GM12875 (cell line): ENCODE measurements around the gene NEMP1.
"Not testable (repeated sequence)": the region's sequence is repeated elsewhere in the genome, so short reads cannot be mapped to it uniquely, and the experiment has no call there.

ENCODE experiments used
- H3K4me3 ChIP-seq: one replicate; pipeline ENCODE4 v1.5.1; 2011; ENCODE audit warnings: low read depth, low read length, control low read depth
- CTCF ChIP-seq: IDR thresholded peaks from 2 replicates; pipeline ENCODE4 v1.5.1; 2011; ENCODE audit warnings: low read depth, mild to moderate bottlenecking, control low read depth, inconsistent platforms, low read length, moderate library complexity, borderline replicate concordance; ENCODE audit not compliant: insufficient read depth

The NEMP1 gene

DNA sequence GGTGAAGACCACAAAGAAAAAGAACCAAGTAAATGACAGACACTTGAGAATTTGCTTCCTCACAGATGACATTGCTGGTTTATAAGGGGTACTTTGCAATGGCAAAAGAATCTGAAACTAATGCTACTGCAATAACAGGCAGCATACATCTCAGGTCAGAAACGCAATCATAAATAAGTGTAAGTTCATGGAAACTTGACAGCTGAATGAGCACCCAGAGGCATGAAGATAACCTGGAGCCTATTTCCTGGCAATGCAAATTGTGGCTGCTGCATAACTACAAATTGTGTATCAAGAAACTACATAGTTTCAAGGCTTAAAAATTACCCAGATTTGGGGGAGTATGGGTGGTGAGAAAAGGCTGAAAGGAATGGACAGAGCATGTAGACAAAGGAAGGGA lies 20.1 kb downstream of the NEMP1 start:
- no peak for TF ChIP-seq CTCF
- H3K4me3 ChIP-seq: no peak overlapping the region

- no peak overlapping the region for H3K4me3 ChIP-seq
- no peak for TF ChIP-seq CTCF
Observed at GRCh38 chr12:57057067-57057751, 21.4 kb downstream of the NEMP1 start.

DNA sequence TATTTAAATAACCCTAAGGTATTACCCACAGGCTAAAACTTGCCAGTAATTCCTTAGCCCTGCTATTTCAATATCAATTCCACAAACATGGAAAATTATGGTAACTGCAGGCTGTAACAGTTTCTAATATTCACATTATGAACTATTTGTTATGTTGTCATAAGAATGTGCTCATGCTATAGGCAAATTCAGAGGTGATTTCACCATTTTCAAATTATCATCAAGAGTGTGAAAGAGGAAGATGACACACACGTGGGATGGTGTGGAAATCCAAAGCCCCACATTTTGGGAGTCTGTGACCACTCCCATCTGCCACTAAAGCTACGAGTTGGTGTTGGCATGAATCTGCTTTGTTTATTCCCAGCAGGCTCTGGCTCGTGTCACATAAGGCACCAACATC lies 22.8 kb downstream of the NEMP1 start:
- TF ChIP-seq CTCF: no peak
- H3K4me3 ChIP-seq: no peak overlapping the region

- H3K4me3 ChIP-seq: not testable (repeated sequence)
Observed at GRCh38 chr12:57053901-57054300, 24.7 kb downstream of the NEMP1 start.

DNA sequence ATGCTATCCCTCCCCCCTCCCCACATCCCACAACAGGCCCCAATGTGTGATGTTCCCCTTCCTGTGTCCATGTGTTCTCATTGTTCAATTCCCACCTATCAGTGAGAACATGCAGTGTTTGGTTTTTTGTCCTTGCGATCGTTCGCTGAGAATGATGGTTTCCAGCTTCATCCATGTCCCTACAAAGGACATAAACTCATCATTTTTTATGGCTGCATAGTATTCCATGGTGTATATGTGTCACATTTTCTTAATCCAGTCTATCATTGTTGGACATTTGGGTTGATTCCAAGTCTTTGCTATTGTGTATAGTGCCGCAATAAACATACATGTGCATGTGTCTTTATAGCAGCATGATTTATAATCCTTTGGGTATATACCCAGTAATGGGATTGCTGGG lies 25.4 kb downstream of the NEMP1 start:
- not testable (repeated sequence) for H3K4me3 ChIP-seq

DNA sequence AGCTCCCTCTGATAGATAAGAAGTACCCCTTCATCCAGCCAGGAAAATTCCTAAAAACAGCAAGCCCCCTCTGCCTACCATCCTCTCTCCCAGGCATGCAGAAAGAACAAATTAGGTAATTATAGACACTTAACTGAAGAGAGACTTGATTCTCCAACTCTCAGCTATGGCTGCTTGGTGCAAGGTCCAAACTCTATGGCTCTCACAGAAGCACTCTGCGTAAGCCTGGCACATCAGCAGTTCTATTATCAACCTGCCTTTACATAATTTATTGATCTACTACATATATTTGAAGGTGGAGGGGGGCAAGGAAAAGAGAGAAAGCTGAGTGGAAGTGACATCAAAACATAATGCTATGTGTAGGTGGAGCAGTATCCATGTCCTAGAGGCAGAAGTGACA lies 27.6 kb downstream of the NEMP1 start:
- no peak for TF ChIP-seq CTCF
- H3K4me3 ChIP-seq: no peak overlapping the region

DNA sequence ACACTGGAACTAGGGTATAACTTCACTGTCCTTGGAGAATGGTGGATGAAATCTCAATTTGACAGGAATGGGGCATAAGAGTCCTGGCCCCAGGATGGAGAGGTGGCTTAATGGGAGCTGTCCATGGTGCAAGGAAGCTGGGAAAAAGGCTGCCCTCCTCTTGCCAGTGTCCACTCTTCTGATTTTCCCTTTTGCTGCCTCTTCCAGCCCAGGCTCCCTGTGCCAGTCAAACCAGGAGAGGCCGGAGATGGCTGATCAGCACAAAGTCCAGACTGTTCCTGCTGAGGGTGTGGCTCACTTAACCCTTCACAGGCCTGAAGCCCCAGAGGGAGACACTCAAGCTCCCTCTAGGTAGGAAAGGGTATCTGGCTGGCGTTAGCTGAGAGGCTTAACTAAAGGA lies 28.7 kb downstream of the NEMP1 start, which contains the start of gene MYO1A:
Gene MYO1A (minus strand): TSS at position 240 of the 400 bp plus-strand sequence. CDS start 1,806 bp downstream, outside the sequence.
- H3K4me3 ChIP-seq: no peak within 1 kb of the TSS
- TF ChIP-seq CTCF: no peak

DNA sequence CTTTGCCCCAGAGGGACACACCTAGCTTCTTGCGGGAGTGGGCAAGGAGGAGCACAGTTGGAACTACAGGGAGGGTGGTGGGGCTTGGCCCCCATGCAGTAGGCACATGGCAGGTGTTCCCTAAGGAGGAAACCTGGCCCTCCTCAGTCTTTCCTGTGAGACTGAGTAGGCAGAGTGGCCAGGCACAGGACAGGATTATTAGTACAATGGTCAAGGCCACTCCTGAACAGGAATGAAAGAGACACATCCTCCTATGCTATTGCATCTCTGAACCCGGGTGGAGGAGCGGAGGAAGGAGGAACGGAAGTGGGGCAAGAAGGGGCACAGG lies 29.5 kb downstream of the NEMP1 start:
- H3K4me3 ChIP-seq: no peak overlapping the region
- no peak for TF ChIP-seq CTCF
